Bronchial epithelial cell (primary cell): ENCODE results near the gene FGF7. TPM values are rescaled to one million over a fixed set of nuclear protein-coding genes. Genes with fewer than 3 reads are reported as not detected.
A peak's percentile ranks its signal among the peaks of the same experiment; 100 is the strongest.

Experiments
- DNase-seq: peaks from one replicate; pipeline ENCODE4 v3.0.0-alpha.2; 2010; ENCODE audit warnings: low read depth
- FAIRE-seq: peaks from 2 replicates; lab custom pipeline; 2011; peaks lifted over from hg19 to GRCh38; lab: Jason Lieb, UNC
- H3K27me3 ChIP-seq: 2 replicates; pipeline ENCODE4 v1.5.1; 2011; ENCODE audit warnings: low read length; ENCODE audit not compliant: control insufficient read depth, insufficient read depth
- H3K36me3 ChIP-seq: 2 replicates; pipeline ENCODE4 v1.5.1; 2011; ENCODE audit warnings: low read length; ENCODE audit not compliant: control insufficient read depth, insufficient read depth
- H3K4me3 ChIP-seq: 2 replicates; pipeline ENCODE4 v1.5.1; 2011; ENCODE audit warnings: mild to moderate bottlenecking, low read depth, low read length, control low read depth
- CTCF ChIP-seq: IDR thresholded peaks from 2 replicates; pipeline ENCODE4 v1.5.1; 2011; ENCODE audit warnings: mild to moderate bottlenecking, moderate library complexity, low read length, control low read depth, inconsistent platforms; ENCODE audit not compliant: insufficient read depth, severe bottlenecking
- total RNA-seq: library from RNA; depleted of rRNA; stranded (reverse); fragments of >200 nt; gene quantifications from 2 replicates; pipeline ENCODE4 v1.2.1, GENCODE V29; 2014

FGF7 gene
- total RNA-seq, 1 donor from 2014 or later = 4.7 TPM

- Histone ChIP-seq H3K27me3 (no peaks in the 10 kb centered on the region), H3K4me3 (no peak overlapping the region), H3K36me3 (no peaks in the 10 kb centered on the region)
- DNase-seq = no peak
- no peak for FAIRE-seq
- TF ChIP-seq CTCF = no peak
These were observed 67.9 kb downstream of the FGF7 start for GRCh38 chr15:49490966-49491365.

- no peak for TF ChIP-seq CTCF
- FAIRE-seq (no peak), DNase-seq (no peak)
- Histone ChIP-seq H3K27me3 (no peaks in the 10 kb centered on the region), H3K4me3 (no peak overlapping the region), H3K36me3 (no peaks in the 10 kb centered on the region)
These were observed 69.1 kb downstream of the FGF7 start for GRCh38 chr15:49492151-49492550.

- no peak for TF ChIP-seq CTCF
- FAIRE-seq (no peak), DNase-seq (peak; percentile 87)
- Histone ChIP-seq H3K27me3 (no peaks in the 10 kb centered on the region), H3K36me3 (no peaks in the 10 kb centered on the region), H3K4me3 (no peak overlapping the region)
These were observed 69.8 kb downstream of the FGF7 start for GRCh38 chr15:49492830-49493229.

- peak; percentile 52 for DNase-seq
- FAIRE-seq = no peak
- no peaks in the 10 kb centered on the region for H3K27me3 ChIP-seq
- no peaks in the 10 kb centered on the region for H3K36me3 ChIP-seq
- H3K4me3 ChIP-seq = no peak overlapping the region
- no peak for TF ChIP-seq CTCF
These were observed 71.8 kb downstream of the FGF7 start for GRCh38 chr15:49494842-49495241.

GRCh38 chr15:49495993-49496753 lies 73.1 kb downstream of the FGF7 start:
- H3K36me3 ChIP-seq = no peaks in the 10 kb centered on the region
- no peak for TF ChIP-seq CTCF
- FAIRE-seq (no peak), DNase-seq (peak; percentile 46)
- no peak overlapping the region for H3K4me3 ChIP-seq
- H3K27me3 ChIP-seq = no peaks in the 10 kb centered on the region

GRCh38 chr15:49501586-49501985 lies 78.5 kb downstream of the FGF7 start:
- Histone ChIP-seq H3K4me3 (no peak overlapping the region), H3K36me3 (no peaks in the 10 kb centered on the region), H3K27me3 (no peaks in the 10 kb centered on the region)
- no peak for FAIRE-seq
- no peak for TF ChIP-seq CTCF
- DNase-seq = no peak
